Breast epithelium (tissue), 3 donors: Measurements from ENCODE around the gene LDLRAD3.

ENCODE experiments used
- CTCF ChIP-seq, 3 donors: fragments of 450-650 bp; IDR thresholded peaks; one replicate each; pipeline ENCODE4 v1.5.1; 2016 to 2017; ENCODE audit warnings: antibody characterized with exemption in 3 of 3, mild to moderate bottlenecking in 3 of 3, moderate library complexity in 3 of 3
- POLR2A ChIP-seq: fragments of 450-650 bp; IDR thresholded peaks from one replicate; pipeline ENCODE4 v1.6.1; 2016; ENCODE audit warnings: antibody characterized with exemption, mild to moderate bottlenecking, moderate library complexity
- POLR2AphosphoS5 ChIP-seq, 3 donors: sonication (generic); formaldehyde crosslinking; IDR thresholded peaks; one replicate each; pipeline ENCODE4 v1.6.1; 2017; ENCODE audit warnings: antibody characterized with exemption in 3 of 3

GRCh38 chr11:36201411-36201810, 257.5 kb downstream of the LDLRAD3 start:
- no peak for TF ChIP-seq POLR2A
- no peak for TF ChIP-seq CTCF (IDR thresholded peaks at IDR 0.05)
- no peak for TF ChIP-seq POLR2AphosphoS5 (IDR thresholded peaks at IDR 0.05)
